T-cell (primary cell): ENCODE data around the gene RNASE7. TPM values are rescaled to one million over a fixed set of nuclear protein-coding genes. Genes with fewer than 3 reads are reported as not detected.
"Not testable (repeated sequence)": the region's sequence is repeated elsewhere in the genome, so short reads cannot be mapped to it uniquely, and the experiment has no call there.

Source experiments
- ATAC-seq, 4 experiments: fragments of 200-7000 bp in 3 of 4; fragments of 150-1000 bp in 1 of 4; cut with Tn5 transposase; replicated peaks in 1 of 4; 1 replicate in 3 of 4; 2 replicates in 1 of 4; pipeline ENCODE4 v1.10.0; 2021; ENCODE audit warnings: moderate library complexity in 3 of 4, mild to moderate bottlenecking in 2 of 4, moderate number of reproducible peaks in 1 of 4
- CTCF ChIA-PET, 2 donors: fragments of 300-600 bp; sonication (Branson Sonifier 250); formaldehyde crosslinking; loops; one replicate each; lab custom pipeline; 2022; ENCODE audit warnings: antibody characterized with exemption in 2 of 2; lab: Charles Lee
- POLR2A ChIA-PET, 2 donors: fragments of 300-600 bp; sonication (Branson Sonifier 250); formaldehyde crosslinking; loops; one replicate each; lab custom pipeline; 2022; ENCODE audit warnings: antibody characterized with exemption in 2 of 2; lab: Charles Lee
- DNase-seq, 35 experiments: peaks; one replicate each; pipeline versions ENCODE4 v3.0.0 to v3.0.0-alpha.2; 2013 to 2023
- H3K27ac ChIP-seq: one replicate; pipeline ENCODE4 v1.5.1; 2013; ENCODE audit warnings: low read length
- H3K27me3 ChIP-seq, 2 experiments: replicated peaks in 1 of 2; 1 replicate in 1 of 2; 2 replicates in 1 of 2; pipeline versions ENCODE4 v1.6.1 to v1.7.0; 2013; ENCODE audit warnings: low read length in 1 of 2, mixed read lengths in 1 of 2; ENCODE audit not compliant: control insufficient read depth in 2 of 2, insufficient read depth in 2 of 2; ENCODE audit errors: extremely low read depth in 1 of 2
- H3K36me3 ChIP-seq, 2 donors: 1 replicate in 1 of 2; 2 replicates in 1 of 2; pipeline versions ENCODE4 v1.6.1 to v1.7.0; 2013; ENCODE audit warnings: low read length in 1 of 2; ENCODE audit not compliant: control insufficient read depth in 2 of 2, insufficient read depth in 1 of 2; ENCODE audit errors: extremely low read depth in 1 of 2
- H3K4me1 ChIP-seq, 2 experiments: 1 replicate in 1 of 2; 2 replicates in 1 of 2; pipeline versions ENCODE4 v1.6.1 to v1.7.0; 2013; ENCODE audit warnings: low read length in 2 of 2, mixed read lengths in 1 of 2; ENCODE audit not compliant: insufficient read depth in 2 of 2, control insufficient read depth in 1 of 2; ENCODE audit errors: extremely low read depth in 1 of 2
- H3K4me3 ChIP-seq, 2 donors: 1 replicate in 1 of 2; 2 replicates in 1 of 2; pipeline versions ENCODE4 v1.5.1 to v1.7.0; 2013; ENCODE audit warnings: mild to moderate bottlenecking in 2 of 2, low read length in 1 of 2, moderate library complexity in 1 of 2; ENCODE audit not compliant: control insufficient read depth in 1 of 2; ENCODE audit errors: extremely low read depth in 1 of 2
- H3K9me3 ChIP-seq: 2 replicates; pipeline ENCODE4 v1.7.0; 2013
- H3K27ac Mint-ChIP-seq, 2 donors: one replicate each; pipeline ENCODE4 v1.8.0; 2020 to 2021; ENCODE audit warnings: mild to moderate bottlenecking in 2 of 2, mixed read lengths in 2 of 2
- H3K27me3 Mint-ChIP-seq, 2 donors: one replicate each; pipeline ENCODE4 v1.8.0; 2021 to 2022; ENCODE audit warnings: mixed read lengths in 2 of 2
- H3K36me3 Mint-ChIP-seq: one replicate; pipeline ENCODE4 v1.8.0; 2021; ENCODE audit warnings: mixed read lengths
- H3K4me1 Mint-ChIP-seq, 3 donors: one replicate each; pipeline ENCODE4 v1.8.0; 2020 to 2022; ENCODE audit warnings: mixed read lengths in 3 of 3, mild to moderate bottlenecking in 1 of 3
- H3K4me3 Mint-ChIP-seq, 3 donors: one replicate each; pipeline ENCODE4 v1.8.0; 2020 to 2022; ENCODE audit warnings: mild to moderate bottlenecking in 3 of 3, mixed read lengths in 3 of 3, moderate library complexity in 3 of 3
- H3K9me3 Mint-ChIP-seq, 3 donors: one replicate each; pipeline ENCODE4 v1.8.0; 2020 to 2022; ENCODE audit warnings: mixed read lengths in 3 of 3
- WGBS: methylation state at CpG from one replicate; pipeline ENCODE4 v1.1.5; 2013; ENCODE audit warnings: missing lambda C conversion rate; ENCODE audit not compliant: insufficient coverage; 5-methylcytosine and 5-hydroxymethylcytosine counted together
- total RNA-seq, 35 experiments: library from RNA in 6 of 35; stranded (reverse) in 6 of 35; fragments of 120-200 nt in 1 of 35; gene quantifications; one replicate each; pipeline versions ENCODE4 v1.2.1 to v1.2.4 and lab custom pipeline; 2013 to 2026

RNASE7 gene
- total RNA-seq, 5 donors from 2014 or later (not counting 1 experiment from before 2014, with no cell fraction given) = not detected

DNA sequence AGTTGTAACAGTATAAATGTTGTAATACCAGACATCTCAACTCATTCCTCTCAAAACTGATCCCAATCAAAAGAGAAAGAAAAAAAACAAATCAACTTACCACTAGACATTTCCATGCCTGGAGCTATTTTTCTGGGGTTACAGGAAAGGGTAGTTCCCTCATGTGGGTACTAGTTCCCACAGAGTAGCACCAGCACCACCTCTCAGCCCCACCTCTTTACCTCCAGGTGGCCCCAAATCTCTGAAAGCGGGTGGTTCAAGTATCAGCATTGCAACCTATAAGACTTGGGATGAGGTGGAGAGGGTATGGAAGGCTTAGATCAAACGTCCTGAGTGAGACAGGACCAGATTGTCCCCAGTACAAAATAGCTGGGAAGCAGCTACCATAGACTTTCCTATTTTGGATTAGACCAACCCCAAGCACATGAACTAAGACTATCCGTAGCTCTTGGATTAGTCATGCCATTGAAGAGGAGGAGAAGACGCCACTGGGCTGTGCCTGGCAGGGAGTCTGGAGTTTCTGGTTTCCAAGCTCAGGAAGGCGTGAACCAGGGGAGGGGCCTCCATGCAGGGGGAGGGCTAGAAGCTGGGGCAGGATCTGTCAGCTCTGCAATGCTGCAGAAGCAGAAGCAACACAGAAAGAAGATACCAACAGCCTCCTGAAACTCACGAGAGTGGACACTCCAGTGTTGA, 43.3 kb upstream of the RNASE7 start, which contains the start of gene SLC39A2:
SLC39A2 (plus strand) TSS at position 620 of the 693 bp plus-strand sequence. CDS start 154 bp downstream, outside the sequence.
- Histone ChIP-seq H3K4me1 (peaks cover 0 to 8% of the 10 kb centered on the region in 2 experiments), H3K4me3 (no peak within 1 kb of the TSS), H3K27ac (no peak within 1 kb of the TSS), H3K9me3 (no peaks in the 10 kb centered on the region), H3K36me3 (peaks cover 5 to 35% of the 10 kb centered on the region in 2 donors), H3K27me3 (no peaks in the 10 kb centered on the region)
- no peaks in the 10 kb centered on the region for H3K9me3 Mint-ChIP-seq
- POLR2A ChIA-PET = interaction anchor here in 1 of 2 donors (0.7 kb wide), 1 partner anchor 34 kb away, joined by 3 read pairs; no protein-coding TSS in a partner anchor
- H3K36me3 Mint-ChIP-seq = peaks cover 31% of the 10 kb centered on the region
- WGBS = 74% methylated on average over 3 of the region's 6 CpGs
- H3K4me3 Mint-ChIP-seq = no peak within 1 kb of the TSS
- peaks cover 19 to 37% (median 20%) of the 10 kb centered on the region in 3 donors for H3K4me1 Mint-ChIP-seq
- H3K27me3 Mint-ChIP-seq = no peaks in the 10 kb centered on the region
- CTCF ChIA-PET = interaction anchor here (0.5 to 1.3 kb wide), 4 partner anchors 16 to 68 kb away, joined by 3 to 5 read pairs (median 3); no protein-coding TSS in a partner anchor
- no peak within 1 kb of the TSS for H3K27ac Mint-ChIP-seq
- DNase-seq (no peak), ATAC-seq (no peak)

- WGBS = 81% methylated on average over 4 of the region's 4 CpGs
- H3K4me1 Mint-ChIP-seq = peaks cover 18 to 34% (median 20%) of the 10 kb centered on the region in 3 donors
- Histone ChIP-seq H3K27ac (no peak overlapping the region), H3K4me1 (peaks cover 0 to 8% of the 10 kb centered on the region in 2 experiments), H3K9me3 (no peaks in the 10 kb centered on the region), H3K36me3 (peaks cover 5 to 27% of the 10 kb centered on the region in 2 donors), H3K27me3 (no peaks in the 10 kb centered on the region), H3K4me3 (no peak overlapping the region)
- no peak for DNase-seq
- H3K36me3 Mint-ChIP-seq = peaks cover 25% of the 10 kb centered on the region
- ChIA-PET POLR2A (no interaction called here), CTCF (interaction anchor here in 1 of 2 donors (1.3 kb wide), 1 partner anchor 15 kb away, joined by 5 read pairs; no protein-coding TSS in a partner anchor)
- no peak overlapping the region for H3K27ac Mint-ChIP-seq
- no peak for ATAC-seq
- no peaks in the 10 kb centered on the region for H3K27me3 Mint-ChIP-seq
- no peaks in the 10 kb centered on the region for H3K9me3 Mint-ChIP-seq
- no peak overlapping the region for H3K4me3 Mint-ChIP-seq
These were observed 42.6 kb upstream of the RNASE7 start for GRCh38 chr14:20999591-20999990.

GRCh38 chr14:21001218-21001617, 40.9 kb upstream of the RNASE7 start:
- H3K4me1 ChIP-seq = peaks cover 0 to 8% of the 10 kb centered on the region in 2 experiments
- H3K4me3 Mint-ChIP-seq = no peak overlapping the region
- DNase-seq (no peak), ATAC-seq (no peak)
- no peak overlapping the region for H3K27ac Mint-ChIP-seq
- no peak overlapping the region for H3K27ac ChIP-seq
- H3K36me3 ChIP-seq = peaks cover 5 to 11% of the 10 kb centered on the region in 2 donors
- H3K27me3 Mint-ChIP-seq = no peaks in the 10 kb centered on the region
- H3K27me3 ChIP-seq = no peaks in the 10 kb centered on the region
- peaks cover 16 to 24% (median 18%) of the 10 kb centered on the region in 3 donors for H3K4me1 Mint-ChIP-seq
- H3K4me3 ChIP-seq = no peak overlapping the region
- H3K9me3 ChIP-seq = no peaks in the 10 kb centered on the region
- peaks cover 9% of the 10 kb centered on the region for H3K36me3 Mint-ChIP-seq
- ChIA-PET POLR2A (interaction anchor here in 1 of 2 donors (0.6 kb wide), 1 partner anchor 25 kb away, joined by 6 read pairs; no protein-coding TSS in a partner anchor), CTCF (interaction anchor here in 1 of 2 donors (0.9 kb wide), 1 partner anchor 14 kb away, joined by 4 read pairs; no protein-coding TSS in a partner anchor)
- WGBS = 100% methylated on average over 1 of the region's 7 CpGs
- H3K9me3 Mint-ChIP-seq = no peaks in the 10 kb centered on the region

GRCh38 chr14:21003788-21004346, 38.3 kb upstream of the RNASE7 start:
- CTCF ChIA-PET = interaction anchor here (0.6 to 3.0 kb wide), 2 partner anchors 11 to 25 kb away, joined by 3 to 22 read pairs; no protein-coding TSS in a partner anchor

DNA sequence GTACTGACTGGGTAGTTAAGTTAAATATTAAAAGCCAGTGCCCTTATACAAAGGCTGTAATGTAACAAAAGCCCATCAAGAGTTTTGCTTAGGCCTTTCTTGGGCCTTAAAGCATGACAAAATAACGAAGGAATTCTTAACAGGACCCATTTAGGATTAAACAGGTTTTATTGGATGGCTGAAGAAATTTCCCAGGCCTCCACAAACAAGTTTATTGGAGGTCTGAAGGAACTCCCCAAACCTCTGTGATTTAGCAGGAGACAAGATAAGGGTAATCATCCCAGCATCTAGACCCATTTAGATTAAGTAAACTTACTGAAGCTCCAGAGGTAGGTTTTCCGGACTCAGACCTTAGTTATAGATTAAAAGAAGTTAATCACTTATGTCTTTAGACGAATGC, 32.4 kb upstream of the RNASE7 start:
- POLR2A ChIA-PET, H3K36me3 Mint-ChIP-seq, H3K36me3 ChIP-seq, H3K27ac Mint-ChIP-seq, ATAC-seq, H3K4me1 ChIP-seq, H3K27ac ChIP-seq, H3K4me3 Mint-ChIP-seq, H3K27me3 ChIP-seq, H3K9me3 ChIP-seq, H3K9me3 Mint-ChIP-seq, H3K4me1 Mint-ChIP-seq, H3K4me3 ChIP-seq, DNase-seq: not testable (repeated sequence)
- H3K27me3 Mint-ChIP-seq = peaks cover 17 to 25% of the 10 kb centered on the region in 2 donors
- no CpG with 5 or more reads among the region's 3 CpGs for WGBS
- CTCF ChIA-PET = interaction anchor here in 1 of 2 donors (0.7 to 1.1 kb wide), 3 partner anchors 10 to 95 kb away, joined by 3 read pairs; no protein-coding TSS in a partner anchor

More at GRCh38 chr14:21003788-21004346, 38.3 kb upstream of the RNASE7 start:
- H3K27me3 Mint-ChIP-seq = no peaks in the 10 kb centered on the region
- 96% methylated on average over 4 of the region's 14 CpGs for WGBS
- H3K36me3 Mint-ChIP-seq = no peaks in the 10 kb centered on the region
- H3K4me1 Mint-ChIP-seq = no peaks in the 10 kb centered on the region
- H3K27ac ChIP-seq = no peak overlapping the region
- H3K36me3 ChIP-seq = no peaks in the 10 kb centered on the region
- no peaks in the 10 kb centered on the region for H3K4me1 ChIP-seq
- POLR2A ChIA-PET = interaction anchor here in 1 of 2 donors (0.6 kb wide), 1 partner anchor 13 kb away, joined by 4 read pairs; no protein-coding TSS in a partner anchor
- ATAC-seq = no peak
- no peak overlapping the region for H3K27ac Mint-ChIP-seq
- no peaks in the 10 kb centered on the region for H3K9me3 ChIP-seq
- no peak overlapping the region for H3K4me3 ChIP-seq
- no peaks in the 10 kb centered on the region for H3K9me3 Mint-ChIP-seq
- no peak overlapping the region for H3K4me3 Mint-ChIP-seq
- no peak for DNase-seq
- no peaks in the 10 kb centered on the region for H3K27me3 ChIP-seq

DNA sequence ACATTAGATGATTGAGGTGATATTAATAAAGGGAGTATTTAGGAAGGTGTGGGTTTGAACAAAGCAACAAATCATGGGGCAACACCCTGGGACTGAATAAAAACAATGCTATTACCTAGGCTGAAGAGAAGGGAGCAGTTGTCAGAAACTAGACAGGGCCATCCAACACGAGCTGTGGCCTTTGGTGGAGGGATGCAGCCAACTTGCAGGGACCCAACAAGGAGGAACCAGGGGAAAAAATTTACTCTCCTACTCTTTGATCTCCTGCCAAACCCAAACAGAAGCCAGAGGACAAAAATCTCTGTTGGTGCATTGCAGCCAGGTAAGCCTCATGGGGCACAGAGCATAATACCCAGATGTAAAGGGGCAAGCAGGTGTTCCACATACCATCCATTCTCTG, 31.0 kb upstream of the RNASE7 start:
- DNase-seq (no peak), ATAC-seq (no peak)
- Mint-ChIP-seq H3K27ac (no peak overlapping the region), H3K9me3 (no peaks in the 10 kb centered on the region), H3K36me3 (no peaks in the 10 kb centered on the region), H3K27me3 (peaks cover 17 to 25% of the 10 kb centered on the region in 2 donors), H3K4me1 (no peaks in the 10 kb centered on the region), H3K4me3 (no peak overlapping the region)
- Histone ChIP-seq H3K4me3 (no peak overlapping the region), H3K36me3 (no peaks in the 10 kb centered on the region), H3K9me3 (no peaks in the 10 kb centered on the region), H3K27ac (no peak overlapping the region), H3K27me3 (peaks cover 0 to 9% of the 10 kb centered on the region in 2 experiments), H3K4me1 (no peaks in the 10 kb centered on the region)
- ChIA-PET POLR2A (no interaction called here), CTCF (interaction anchor here (1.1 to 2.1 kb wide), 5 partner anchors 29 to 94 kb away, joined by 3 to 7 read pairs (median 4); no protein-coding TSS in a partner anchor)
- no CpG with 5 or more reads among the region's 1 CpG for WGBS
